Aorta (tissue), 5 donors: ENCODE results near the gene KDM2B. TPM values are rescaled to one million over a fixed set of nuclear protein-coding genes. Genes with fewer than 3 reads are reported as not detected.
"Not testable (repeated sequence)": the region's sequence is repeated elsewhere in the genome, so short reads cannot be mapped to it uniquely, and the experiment has no call there.

ENCODE experiments used
- ATAC-seq: fragments of 200-7000 bp; cut with Tn5 transposase; one replicate; pipeline ENCODE4 v1.9.1; 2022; ENCODE audit warnings: moderate library complexity; ENCODE audit not compliant: low FRiP score
- DNase-seq, 2 donors: peaks; one replicate each; pipeline ENCODE4 v3.0.0-alpha.2; 2020
- H3K27ac ChIP-seq, 2 donors: one replicate each; pipeline ENCODE4 v1.5.1; 2013; ENCODE audit warnings: low read length in 2 of 2, mild to moderate bottlenecking in 2 of 2, moderate library complexity in 2 of 2, control low read depth in 1 of 2, inconsistent platforms in 1 of 2, low read depth in 1 of 2
- H3K27me3 ChIP-seq, 2 donors: one replicate each; pipeline ENCODE4 v1.6.1; 2013; ENCODE audit warnings: control low read depth in 1 of 2, low read length in 1 of 2, mild to moderate bottlenecking in 1 of 2, moderate library complexity in 1 of 2; ENCODE audit not compliant: insufficient read depth in 2 of 2, control insufficient read depth in 1 of 2
- H3K36me3 ChIP-seq, 2 donors: one replicate each; pipeline ENCODE4 v1.6.1; 2013; ENCODE audit warnings: control low read depth in 1 of 2, low read length in 1 of 2, mild to moderate bottlenecking in 1 of 2; ENCODE audit not compliant: insufficient read depth in 2 of 2, control insufficient read depth in 1 of 2
- H3K4me1 ChIP-seq, 2 donors: one replicate each; pipeline ENCODE4 v1.6.1; 2013; ENCODE audit warnings: low read length in 2 of 2, control low read depth in 1 of 2, mild to moderate bottlenecking in 1 of 2, moderate library complexity in 1 of 2; ENCODE audit not compliant: insufficient read depth in 2 of 2, control insufficient read depth in 1 of 2
- H3K4me3 ChIP-seq, 2 donors: one replicate each; pipeline ENCODE4 v1.5.1; 2013; ENCODE audit warnings: low read length in 2 of 2, control low read depth in 1 of 2, mild to moderate bottlenecking in 1 of 2
- H3K9me3 ChIP-seq: one replicate; pipeline ENCODE4 v1.6.1; 2013; ENCODE audit warnings: mild to moderate bottlenecking, low read length; ENCODE audit not compliant: control insufficient read depth
- WGBS, 2 donors: extraction: QIAGEN DNeasy Blood & Tissue Kit; methylation state at CpG; one replicate each; pipeline ENCODE4 v1.1.7; 2013; 5-methylcytosine and 5-hydroxymethylcytosine counted together
- intact Hi-C, 2 donors: fragments of 100-400 bp; cut with DNase I; formaldehyde crosslinking; loops; one replicate each; pipeline versions ENCODE4 v1.14.2 to v1.15.0; 2022
- polyA plus RNA-seq, 2 donors: library from polyadenylated mRNA; stranded (reverse); fragments of 200-250 nt; gene quantifications; one replicate each; pipeline ENCODE4 v1.2.3, GENCODE V29; 2013
- total RNA-seq, 2 donors: library from RNA; stranded (reverse); fragmentation: NEBNext Ultra II Directional; extraction: Animal tissue kit (Norgen Biotek cat#: 25700); gene quantifications; one replicate each; pipeline ENCODE4 v1.2.1, GENCODE V29; 2021
- donor health status: healthy with polysubstance abuse.
- donor health status: Bipolar disorder and iron deficiency.
- donor health status: DM: no; HTN: no; CAD: no.
- donor health status: DM: no; HTN: no; CAD: no.
- donor health status: DM: yes; HTN: yes; CAD: no.

KDM2B gene
- total and polyA plus RNA-seq, 4 donors: 8.0 to 28.0 (median 14.3) TPM

GRCh38 chr12:121596526-121596925 lies 15.7 kb upstream of the KDM2B start:
- no peak for ATAC-seq
- WGBS, 2 donors: 94 to 99% methylated on average over 5 of the region's 5 CpGs
- H3K4me1 ChIP-seq: no peaks in the 10 kb centered on the region
- intact Hi-C loops: no loop called here
- H3K27ac ChIP-seq: no peak overlapping the region
- no peaks in the 10 kb centered on the region for H3K27me3 ChIP-seq
- H3K36me3 ChIP-seq: no peaks in the 10 kb centered on the region
- no peak for DNase-seq
- no peaks in the 10 kb centered on the region for H3K9me3 ChIP-seq
- no peak overlapping the region for H3K4me3 ChIP-seq

- ATAC-seq: no peak
- H3K4me3 ChIP-seq: no peak overlapping the region
- 94 to 97% methylated on average over 12 of the region's 12 CpGs for WGBS, 2 donors
- no peaks in the 10 kb centered on the region for H3K9me3 ChIP-seq
- intact Hi-C loops: no loop called here
- H3K27me3 ChIP-seq: no peaks in the 10 kb centered on the region
- H3K4me1 ChIP-seq: no peaks in the 10 kb centered on the region
- no peaks in the 10 kb centered on the region for H3K36me3 ChIP-seq
- DNase-seq: no peak
- no peak overlapping the region for H3K27ac ChIP-seq
Observed at GRCh38 chr12:121595520-121595919, 14.7 kb upstream of the KDM2B start.

- Histone ChIP-seq H3K27me3 (no peaks in the 10 kb centered on the region), H3K4me3 (no peak overlapping the region), H3K27ac (no peak overlapping the region), H3K9me3 (no peaks in the 10 kb centered on the region), H3K4me1 (no peaks in the 10 kb centered on the region), H3K36me3 (no peaks in the 10 kb centered on the region)
- intact Hi-C loops: no loop called here
- no peak for DNase-seq
- 46 to 53% methylated on average over 4 of the region's 4 CpGs for WGBS, 2 donors
- ATAC-seq: no peak
Observed at GRCh38 chr12:121592320-121592719, 11.5 kb upstream of the KDM2B start.

DNA sequence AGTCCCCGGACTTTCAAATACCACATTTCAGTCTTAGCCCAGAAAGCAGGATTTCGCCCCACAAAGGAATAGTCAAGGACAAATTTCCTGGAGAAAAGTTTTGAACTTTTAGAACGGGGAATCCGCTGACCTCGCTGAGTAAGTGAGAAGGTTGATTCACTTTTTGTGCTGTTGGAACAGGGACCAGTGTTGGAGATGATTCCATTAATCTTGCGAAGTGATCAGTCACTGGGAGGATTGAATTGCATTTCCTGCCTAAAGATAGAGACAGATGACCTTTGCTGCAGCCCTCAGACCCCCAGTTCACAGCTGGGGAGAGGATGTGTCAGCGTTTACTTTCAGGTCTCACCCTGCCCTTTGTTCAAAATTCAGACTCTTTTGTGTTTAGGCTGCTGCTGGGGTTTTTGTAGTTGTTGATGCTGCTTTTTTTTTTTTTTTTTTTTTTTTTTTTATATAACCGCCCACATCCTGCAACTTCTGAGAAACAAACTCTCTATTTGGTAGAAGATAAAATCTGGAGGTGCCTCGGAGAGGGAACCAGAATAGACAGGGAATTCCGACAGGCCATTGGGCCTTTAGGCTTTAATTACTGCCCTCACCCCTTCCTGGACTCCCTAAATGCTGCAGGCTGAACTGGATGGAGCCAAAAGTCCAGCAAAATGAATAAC lies 9.8 kb upstream of the KDM2B start:
- DNase-seq (no peak), ATAC-seq (peak; percentile 56)

GRCh38 chr12:121584885-121585284 lies 4.1 kb upstream of the KDM2B start:
- not testable (repeated sequence) for H3K27ac ChIP-seq, H3K4me3 ChIP-seq, H3K27me3 ChIP-seq, H3K9me3 ChIP-seq, H3K4me1 ChIP-seq, H3K36me3 ChIP-seq, DNase-seq, ATAC-seq
- 95 to 96% methylated on average over 6 of the region's 6 CpGs for WGBS, 2 donors
- intact Hi-C loops: loop anchor here in 1 of 2 donors (5.0 kb wide), 2 partner anchors 42 to 83 kb away; partner anchors contain the start of gene ORAI1

More for the DNA sequence above, 9.8 kb upstream of the KDM2B start:
- H3K27me3 ChIP-seq: no peaks in the 10 kb centered on the region
- peak overlapping the region in 1 of 2 donors; percentile 32 for H3K27ac ChIP-seq
- H3K4me1 ChIP-seq: no peaks in the 10 kb centered on the region
- H3K4me3 ChIP-seq: no peak overlapping the region
- intact Hi-C loops: no loop called here
- WGBS, 2 donors: 45 to 47% methylated on average over 10 of the region's 10 CpGs
- no peaks in the 10 kb centered on the region for H3K36me3 ChIP-seq
- H3K9me3 ChIP-seq: no peaks in the 10 kb centered on the region

DNA sequence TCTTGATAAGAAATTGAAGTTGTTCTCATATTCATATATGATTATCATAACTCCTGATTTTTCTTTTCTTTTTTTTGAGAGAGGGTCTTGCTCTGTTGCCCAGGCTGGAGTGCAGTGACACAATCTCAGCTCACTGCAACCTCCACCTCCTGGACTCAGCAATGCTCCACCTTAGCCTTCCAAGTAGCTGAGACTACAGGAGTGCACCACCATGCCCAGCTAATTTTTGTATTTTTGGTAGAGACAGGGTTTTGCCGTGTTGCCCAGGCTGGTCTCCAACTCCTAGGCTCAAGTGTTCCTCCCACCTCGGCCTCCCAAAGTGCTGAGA lies 2.5 kb upstream of the KDM2B start:
- not testable (repeated sequence) for H3K36me3 ChIP-seq, ATAC-seq, DNase-seq, H3K4me1 ChIP-seq, H3K27ac ChIP-seq, H3K9me3 ChIP-seq, H3K27me3 ChIP-seq, H3K4me3 ChIP-seq
- 83 to 92% methylated on average over 2 of the region's 2 CpGs for WGBS, 2 donors
- intact Hi-C loops: loop anchor here in 1 of 2 donors (5.0 kb wide), 2 partner anchors 44 to 81 kb away; partner anchors contain the start of gene ORAI1

GRCh38 chr12:121582583-121583333 lies 1.9 kb upstream of the KDM2B start:
- 57 to 68% methylated on average over 13 of the region's 13 CpGs for WGBS, 2 donors
- Histone ChIP-seq H3K9me3 (no peaks in the 10 kb centered on the region), H3K36me3 (no peaks in the 10 kb centered on the region), H3K27ac (no peak overlapping the region), H3K4me1 (no peaks in the 10 kb centered on the region), H3K27me3 (no peaks in the 10 kb centered on the region), H3K4me3 (no peak overlapping the region)
- no peak for ATAC-seq
- no peak for DNase-seq
- intact Hi-C loops: loop anchor here in 1 of 2 donors (5.0 kb wide), 2 partner anchors 45 to 80 kb away; partner anchors contain the start of gene ORAI1

DNA sequence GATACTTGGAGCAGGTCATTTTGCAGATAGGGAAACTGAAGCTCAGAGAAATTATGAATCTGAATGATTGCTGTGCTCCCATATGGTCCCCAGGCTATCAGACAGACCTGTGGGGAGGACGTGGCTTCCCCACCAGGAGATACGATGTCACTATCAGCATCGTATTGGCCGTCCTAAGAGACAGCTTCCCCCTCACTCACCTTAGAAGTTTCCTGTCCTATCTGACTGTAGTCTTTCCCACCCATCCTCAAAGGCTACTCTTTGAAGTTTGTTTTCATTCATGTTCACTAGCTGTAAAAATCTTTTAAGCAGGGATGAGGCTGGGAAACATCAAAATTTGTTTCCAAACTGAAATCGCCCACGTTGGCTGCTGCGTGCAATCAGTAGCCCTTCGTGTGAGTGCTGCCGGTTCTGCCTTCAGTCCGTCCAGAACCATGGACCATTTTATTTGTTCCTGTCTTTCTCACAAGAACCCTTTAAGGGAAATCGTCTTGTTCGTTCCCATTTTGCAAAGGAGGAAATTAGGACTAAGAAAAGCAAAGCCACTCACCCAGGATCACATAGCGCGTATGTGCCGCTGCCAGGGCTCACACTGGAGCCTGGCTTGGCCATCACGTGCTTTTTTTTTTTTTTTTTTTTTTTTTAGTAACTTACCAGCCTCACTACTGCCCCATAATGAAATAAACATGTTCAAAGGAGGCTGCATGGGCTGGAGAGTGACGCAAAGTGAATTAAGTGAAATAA lies 1.0 kb upstream of the KDM2B start:
- intact Hi-C loops: loop anchor here in 1 of 2 donors (5.0 kb wide), 2 partner anchors 45 to 80 kb away; partner anchors contain the start of gene ORAI1
- 2 to 4% methylated on average over 17 of the region's 17 CpGs for WGBS, 2 donors
- H3K27ac ChIP-seq: peak overlapping the region in 1 of 2 donors; percentile 67

More for the DNA sequence above, 1.0 kb upstream of the KDM2B start:
- Histone ChIP-seq H3K4me3 (peak overlapping the region in 1 of 2 donors; percentile 11), H3K9me3 (no peaks in the 10 kb centered on the region), H3K4me1 (no peaks in the 10 kb centered on the region), H3K27me3 (no peaks in the 10 kb centered on the region), H3K36me3 (no peaks in the 10 kb centered on the region)
- ATAC-seq: peak; percentile 42
- peak in 1 of 2 donors; percentile 67 for DNase-seq
